ENCODE results near the gene LIPA. TPM values are rescaled to one million over a fixed set of nuclear protein-coding genes. Genes with fewer than 3 reads are reported as not detected.

LIPA gene
- total and polyA plus RNA-seq, 2 of the 4 experiments (the other 2 are of a cell fraction): 23.1 to 31.9 TPM

DNA sequence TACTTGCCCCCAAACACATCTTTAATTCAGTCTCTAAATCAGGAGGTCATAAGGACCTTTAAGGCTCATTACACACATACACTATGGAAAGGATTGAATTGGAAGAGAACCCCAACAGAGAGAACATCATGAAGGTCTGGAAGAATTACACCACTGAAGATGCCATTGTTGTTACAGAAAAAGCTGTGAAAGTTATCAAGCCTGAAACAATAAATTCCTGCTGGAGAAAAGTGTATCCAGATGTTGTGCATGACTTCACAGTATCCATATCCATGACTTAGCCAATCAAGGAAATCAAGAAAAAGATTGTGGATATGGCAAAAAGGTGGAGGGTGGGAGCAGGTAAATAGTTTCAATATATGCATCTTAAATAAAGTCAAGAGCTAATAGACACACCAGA, 13.7 kb downstream of the LIPA start:
- no peak overlapping the region for H3K14ac ChIP-seq (replicated peaks; ENCODE audit: low read depth, low read length)
- no peak overlapping the region for H2BK20ac ChIP-seq (ENCODE audit: low read depth, low read length)
- TF ChIP-seq RCOR1 (IDR thresholded peaks at IDR 0.05; ENCODE audit: insufficient replicate concordance, low read length): no peak
- no peak overlapping the region for H3K56ac ChIP-seq (ENCODE audit: extremely low read depth, insufficient read depth, low read length)
- H3K9me1 ChIP-seq (ENCODE audit: insufficient read depth, low read length): peaks cover 5% of the 10 kb centered on the region
- CTCF ChIA-PET: no interaction called here
- H2BK5ac ChIP-seq (ENCODE audit: low read depth, low read length, poor library complexity, severe bottlenecking): no peak overlapping the region
- POLR2A ChIA-PET (ENCODE audit: unreplicated experiment): no interaction called here
- no peak overlapping the region for H2AFZ ChIP-seq (replicated peaks; ENCODE audit: low read length, poor library complexity)
- H2BK15ac ChIP-seq (ENCODE audit: low read depth, low read length): no peak overlapping the region
- intact Hi-C loops (cut with micrococcal nuclease) (no loop called here), in situ Hi-C loops (cut with MboI; ENCODE audit: low sequenced_read_pairs) (no loop called here), dilution Hi-C loops (cut with HindIII; ENCODE audit: low sequenced_read_pairs, unreplicated experiment) (no loop called here)
- no peak for DNase-seq
- no peaks in the 10 kb centered on the region for H3K9me3 ChIP-seq (ENCODE audit: control insufficient read depth, insufficient read depth, low read length)
- no peak overlapping the region for H3K4ac ChIP-seq (ENCODE audit: low read depth, low read length)
- H3K9ac ChIP-seq (ENCODE audit: low read depth, low read length): no peak overlapping the region
- H4K91ac ChIP-seq (ENCODE audit: insufficient read depth, low read depth, low read length): no peak overlapping the region
- H3K4me2 ChIP-seq (ENCODE audit: low read depth, low read length): no peak overlapping the region
- peaks cover 6% of the 10 kb centered on the region; the same call in 1 of the 2 replicates for H3K4me1 ChIP-seq (ENCODE audit: control insufficient read depth, insufficient read depth, low read length)
- no peaks in the 10 kb centered on the region for H4K20me1 ChIP-seq (ENCODE audit: insufficient read depth, low read length)
- no peak overlapping the region for H2BK120ac ChIP-seq (ENCODE audit: low read depth, low read length)
- no peak overlapping the region for H3K4me3 ChIP-seq (ENCODE audit: insufficient read depth, low read depth, low read length)
- no peaks in the 10 kb centered on the region for H3K27me3 ChIP-seq (ENCODE audit: control insufficient read depth, insufficient read depth, low read length)
- H3K18ac ChIP-seq (ENCODE audit: low read depth, low read length): no peak overlapping the region
- no peak for ATAC-seq (ENCODE audit: low read depth)
- H2AK5ac ChIP-seq (ENCODE audit: low read depth, low read length): no peak overlapping the region
- no peak overlapping the region for H3K23ac ChIP-seq (ENCODE audit: low read depth, low read length)
- H4K8ac ChIP-seq (ENCODE audit: low read depth in 2 of 2, low read length in 2 of 2): no peak overlapping the region
- no TSS peak for BruUV-seq (replicated peaks)
- no peak overlapping the region for H4K5ac ChIP-seq (ENCODE audit: low read depth, low read length)
- H2AK9ac ChIP-seq (replicated peaks; ENCODE audit: low read depth, low read length, poor library complexity): no peak overlapping the region
- no peak overlapping the region for H3K27ac ChIP-seq (ENCODE audit: insufficient read depth, low read length)
- no peaks in the 10 kb centered on the region for H3K36me3 ChIP-seq (ENCODE audit: control insufficient read depth, insufficient read depth, low read length)
- H3K79me1 ChIP-seq (ENCODE audit: low read depth in 1 of 2, low read length in 2 of 2): no peaks in the 10 kb centered on the region

Data from IMR-90 (cell line).